H1 (cell line): ENCODE measurements around the gene TNRC6B. TPM values are rescaled to one million over a fixed set of nuclear protein-coding genes. Genes with fewer than 3 reads are reported as not detected.

Source experiments
- BACH1 ChIP-seq: IDR thresholded peaks from 2 replicates; pipeline ENCODE4 v1.6.1; 2012; ENCODE audit warnings: low read length, improper control_type of control experiment
- CEBPB ChIP-seq: IDR thresholded peaks from 2 replicates; pipeline ENCODE4 v1.6.1; 2012; ENCODE audit warnings: low read depth, low read length
- CHD7 ChIP-seq: fragments of 300-600 bp; sonication (generic); IDR thresholded peaks from 2 replicates; pipeline ENCODE4 v1.7.1; 2012; ENCODE audit warnings: low read length, moderate library complexity, mild to moderate bottlenecking, inconsistent platforms; ENCODE audit not compliant: insufficient replicate concordance
- CREB1 ChIP-seq: IDR thresholded peaks from 2 replicates; pipeline ENCODE4 v1.6.1; 2012; ENCODE audit warnings: inconsistent platforms
- EP300 ChIP-seq, 2 experiments: IDR thresholded peaks; 1 replicate in 1 of 2; 2 replicates in 1 of 2; pipeline ENCODE4 v1.6.1; 2011 to 2012; ENCODE audit warnings: low read depth in 2 of 2, low read length in 2 of 2, mild to moderate bottlenecking in 2 of 2, borderline replicate concordance in 1 of 2, inconsistent platforms in 1 of 2, moderate library complexity in 1 of 2
- JUND ChIP-seq: IDR thresholded peaks from 2 replicates; pipeline ENCODE4 v1.6.1; 2011; ENCODE audit warnings: mild to moderate bottlenecking, improper control_type of control experiment, low read length
- KDM1A ChIP-seq: fragments of 200-600, 300-600 bp; sonication (generic); IDR thresholded peaks from 2 replicates; pipeline ENCODE4 v1.7.1; 2016; ENCODE audit warnings: mild to moderate bottlenecking, low read length, borderline replicate concordance
- KDM4A ChIP-seq: IDR thresholded peaks from one replicate; pipeline ENCODE4 v1.7.1; 2012; ENCODE audit warnings: low read depth, mild to moderate bottlenecking, moderate library complexity, low read length, inconsistent platforms; ENCODE audit not compliant: severe bottlenecking
- RFX5 ChIP-seq: IDR thresholded peaks from 2 replicates; pipeline ENCODE4 v1.6.1; 2011; ENCODE audit warnings: low read depth, low read length, improper control_type of control experiment, borderline replicate concordance
- RXRA ChIP-seq: IDR thresholded peaks from 2 replicates; pipeline ENCODE4 v1.6.1; 2011; ENCODE audit warnings: low read depth, mild to moderate bottlenecking, low read length, moderate library complexity; ENCODE audit not compliant: insufficient read depth
- SP1 ChIP-seq: IDR thresholded peaks from 2 replicates; pipeline ENCODE4 v1.6.1; 2011; ENCODE audit warnings: low read depth, low read length
- USF2 ChIP-seq: IDR thresholded peaks from 2 replicates; pipeline ENCODE4 v1.6.1; 2011; ENCODE audit warnings: low read length, improper control_type of control experiment
- polyA plus RNA-seq, 7 experiments: library from polyadenylated mRNA; depleted of rRNA in 3 of 7; stranded (reverse) in 5 of 7; unstranded in 2 of 7; fragments of >200 nt in 5 of 7; fragments of 200-250 nt in 2 of 7; gene quantifications; 1 replicate in 5 of 7; 2 replicates in 1 of 7; 4 replicates in 1 of 7; pipeline versions ENCODE4 v1.2.1 to v1.2.3, GENCODE V29; 2011 to 2013; ENCODE audit warnings: missing spikeins in 2 of 7, mixed read lengths in 2 of 7
- total RNA-seq: library from RNA; stranded (reverse); fragmentation: NEBNext Ultra II Directional; extraction: Animal tissue kit (Norgen Biotek cat#: 25700); gene quantifications from 2 replicates; pipeline ENCODE4 v1.2.1, GENCODE V29; 2021

TNRC6B gene
- total and polyA plus RNA-seq, 2 of the 8 experiments (the other 6 are each of a cell fraction or from before 2014, with no cell fraction given): 12.5 to 48.9 TPM

- TF ChIP-seq CHD7: no peak
- TF ChIP-seq USF2: no peak
- TF ChIP-seq SP1: no peak
- no peak for TF ChIP-seq RXRA
- TF ChIP-seq EP300 (IDR thresholded peaks at IDR 0.05; ENCODE audit: borderline replicate concordance in 1 of 2, low read depth in 2 of 2, low read length in 2 of 2): no peak
- no peak for TF ChIP-seq CEBPB
- no peak for TF ChIP-seq JUND
- TF ChIP-seq KDM1A: no peak
- TF ChIP-seq BACH1: no peak
- no peak for TF ChIP-seq RFX5
- no peak for TF ChIP-seq CREB1
- no peak for TF ChIP-seq KDM4A
Measured at GRCh38 chr22:40221055-40221414, 43.3 kb downstream of the TNRC6B start (continued).
